HG02623 (cell line): ENCODE data around the gene STAT4.
A peak's percentile ranks its signal among the peaks of the same experiment; 100 is the strongest.

Experiments used
- ATAC-seq: cut with Tn5 transposase; IDR thresholded peaks from one replicate; pipeline ENCODE4 v1.9.1; 2021; ENCODE audit warnings: moderate library complexity; ENCODE audit not compliant: unreplicated experiment

STAT4 gene

DNA sequence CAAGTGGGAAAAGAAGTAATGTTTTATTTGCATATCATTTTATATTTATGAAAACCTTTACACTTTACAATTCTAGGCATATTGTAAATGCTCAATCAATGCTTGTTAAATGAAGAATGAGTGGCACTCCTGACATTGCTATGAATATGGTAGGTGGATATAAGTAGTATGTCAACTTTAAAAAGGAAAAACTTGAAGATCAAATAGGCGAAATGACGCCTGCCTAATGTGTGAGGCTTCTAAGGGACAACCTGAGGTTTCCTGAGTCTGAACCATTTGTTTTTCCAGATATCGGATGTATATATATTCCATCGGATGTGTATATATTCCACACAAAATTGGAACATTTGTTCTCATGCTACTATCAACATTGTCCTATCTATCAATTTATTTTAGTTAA, 1.4 kb downstream of the STAT4 start:
- ATAC-seq = no peak

DNA sequence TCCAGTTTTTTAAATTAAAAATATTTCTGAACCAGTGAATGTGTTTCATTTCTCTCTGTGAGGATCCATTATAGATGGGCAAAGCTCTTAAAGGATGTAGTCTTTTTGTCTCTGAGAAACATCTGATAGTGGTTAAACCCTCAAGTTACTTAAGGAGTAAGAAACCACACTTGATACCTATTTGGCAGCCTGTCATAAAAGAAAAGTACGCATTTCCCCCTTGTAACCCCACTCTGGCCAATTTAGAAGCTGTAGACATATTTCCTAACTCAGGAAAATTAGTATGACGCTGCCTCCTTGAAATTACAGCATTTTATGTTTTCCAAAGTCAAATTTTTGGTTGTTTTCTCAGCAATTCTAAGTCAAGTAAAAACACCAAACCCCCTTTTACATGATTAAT, 2.0 kb downstream of the STAT4 start:
- no peak for ATAC-seq

DNA sequence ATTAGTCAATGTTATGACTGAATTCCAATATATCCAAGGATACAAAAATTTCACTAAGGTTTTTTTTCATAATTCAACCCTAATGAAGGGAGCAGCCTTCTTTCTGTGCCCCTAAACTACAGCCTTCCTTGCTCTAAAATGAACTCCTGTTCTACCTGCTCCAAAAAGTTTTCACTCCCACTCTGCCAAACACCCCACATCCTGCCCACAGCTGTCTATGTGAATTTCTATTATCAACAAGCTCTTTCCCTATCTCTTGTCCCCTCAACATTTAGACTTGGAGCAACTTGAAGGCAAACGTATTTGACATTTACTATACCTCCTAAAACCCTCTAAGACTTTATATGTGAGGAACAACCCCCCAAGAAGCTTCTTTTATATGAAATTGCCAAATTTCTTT, 2.5 kb downstream of the STAT4 start:
- ATAC-seq = no peak

DNA sequence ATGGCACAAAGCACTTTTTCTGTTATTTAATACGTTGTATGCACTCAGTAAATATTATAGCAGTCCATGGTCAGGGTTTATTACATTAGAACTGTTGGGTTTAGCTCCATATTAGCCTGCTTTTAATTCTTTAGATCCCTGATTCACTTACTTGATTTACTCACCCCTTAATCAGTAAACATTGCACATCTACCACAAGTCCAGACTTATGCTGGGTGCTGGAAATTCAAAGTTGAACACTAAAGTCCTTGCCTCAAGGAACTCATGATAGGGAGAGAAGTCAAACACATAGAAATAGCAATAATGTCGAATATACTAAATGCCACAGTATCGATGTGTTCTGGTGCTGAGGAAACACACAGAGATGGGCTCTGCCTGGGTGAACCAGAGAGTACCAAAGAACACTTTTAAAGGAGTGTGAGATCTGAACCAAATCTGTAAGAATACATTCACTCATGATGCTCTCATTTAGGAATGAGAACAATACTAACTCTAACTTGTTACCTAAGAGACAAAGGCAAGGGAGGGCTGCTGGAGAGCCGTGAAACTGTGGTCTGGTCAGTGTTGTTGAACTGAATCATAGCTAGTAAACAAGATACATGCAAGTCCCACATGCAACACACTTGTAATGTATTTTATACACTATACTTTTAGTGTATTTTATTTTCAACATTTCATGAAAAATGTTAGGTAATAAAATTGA, 4.9 kb downstream of the STAT4 start:
- ATAC-seq = no peak

DNA sequence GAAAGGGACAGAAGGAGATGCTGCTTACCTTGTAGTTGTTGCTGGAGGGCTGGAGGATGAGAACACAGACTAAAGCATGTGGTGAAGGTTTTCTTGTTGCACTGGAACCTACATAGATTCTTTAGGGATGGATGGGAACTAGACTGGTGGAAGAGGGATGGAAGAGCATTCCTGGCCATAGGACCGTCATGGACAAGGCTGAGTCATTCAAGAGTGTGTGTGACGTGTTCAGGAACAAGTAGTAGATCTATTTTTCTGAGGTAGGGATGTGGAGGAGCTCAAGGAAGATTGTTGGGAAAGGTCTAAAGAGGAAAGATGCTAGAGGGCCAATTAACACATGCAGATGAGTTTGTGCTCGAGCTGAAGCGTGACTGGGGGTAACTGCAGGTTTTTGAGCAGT, 6.6 kb downstream of the STAT4 start:
- ATAC-seq = no peak

DNA sequence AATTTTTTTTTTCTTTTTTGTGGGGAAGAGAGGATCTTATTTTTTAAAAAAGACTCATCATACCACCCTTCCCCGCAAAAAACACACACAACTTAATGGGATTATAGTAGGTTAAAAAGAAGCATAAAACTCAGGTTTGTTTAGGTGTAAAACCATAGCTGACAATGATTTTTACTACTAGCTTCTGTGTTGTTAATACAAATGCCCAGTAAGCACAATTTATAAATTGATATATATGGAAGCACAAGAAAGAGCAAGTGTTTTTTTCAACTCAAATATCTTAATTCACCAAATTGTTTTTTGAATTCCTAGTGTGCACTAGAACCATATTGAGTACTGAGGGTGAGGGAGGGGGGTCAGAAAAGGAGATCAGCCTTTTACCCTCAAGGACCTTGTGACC, 7.0 kb downstream of the STAT4 start:
- ATAC-seq = no peak

DNA sequence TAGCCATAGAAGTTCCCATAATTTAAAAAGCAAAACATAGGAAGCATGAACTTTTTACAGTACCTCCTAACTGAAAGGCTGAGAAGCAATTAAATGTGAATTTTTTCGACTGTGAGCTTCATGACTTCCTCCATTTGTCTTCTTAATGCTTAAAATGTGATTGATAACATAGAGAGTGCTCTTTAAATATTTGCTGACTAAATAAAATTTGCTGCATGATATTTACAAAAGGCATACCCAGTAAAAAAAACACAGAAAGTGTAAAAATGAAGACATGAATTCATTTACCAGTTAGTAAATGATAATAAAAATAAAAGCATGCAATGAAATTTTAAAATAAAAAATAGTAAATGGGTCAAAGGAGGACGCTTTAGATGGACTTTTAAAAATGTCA, 21.9 kb downstream of the STAT4 start:
- no peak for ATAC-seq

DNA sequence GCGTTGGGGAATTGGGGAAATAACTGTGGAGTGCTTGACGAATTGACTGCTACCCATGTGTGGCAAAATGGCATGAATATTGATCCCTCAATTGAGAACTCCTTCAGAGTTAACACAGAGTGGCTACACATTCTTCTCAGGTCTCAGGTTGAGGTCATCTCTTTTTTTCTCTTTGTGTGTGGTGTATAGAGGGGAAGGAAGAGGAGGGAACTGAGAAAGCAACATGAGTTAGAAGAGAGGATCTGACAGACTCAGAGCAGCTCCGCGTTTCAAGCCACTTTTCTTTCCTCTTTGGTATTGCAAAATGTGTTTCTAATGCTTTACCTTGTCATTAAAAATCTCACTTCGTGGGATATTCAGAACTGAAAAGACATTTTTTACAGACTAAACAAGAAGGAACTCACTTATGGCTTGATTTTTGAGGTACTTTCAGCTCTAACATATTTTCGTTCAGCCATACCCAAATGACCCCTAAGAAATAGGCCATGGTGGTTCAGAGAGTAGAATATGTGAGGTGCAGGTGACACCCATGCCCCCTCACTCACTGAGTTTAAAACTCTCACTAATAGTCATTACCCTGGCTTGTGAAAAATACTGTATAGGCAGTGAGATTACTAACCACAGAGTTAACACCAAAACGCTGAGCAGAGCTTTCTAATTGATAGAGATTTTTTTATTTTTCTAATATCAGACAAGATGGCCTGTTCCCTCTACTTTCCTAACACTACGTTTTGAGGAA, 22.5 kb downstream of the STAT4 start:
- peak; percentile 71 for ATAC-seq

DNA sequence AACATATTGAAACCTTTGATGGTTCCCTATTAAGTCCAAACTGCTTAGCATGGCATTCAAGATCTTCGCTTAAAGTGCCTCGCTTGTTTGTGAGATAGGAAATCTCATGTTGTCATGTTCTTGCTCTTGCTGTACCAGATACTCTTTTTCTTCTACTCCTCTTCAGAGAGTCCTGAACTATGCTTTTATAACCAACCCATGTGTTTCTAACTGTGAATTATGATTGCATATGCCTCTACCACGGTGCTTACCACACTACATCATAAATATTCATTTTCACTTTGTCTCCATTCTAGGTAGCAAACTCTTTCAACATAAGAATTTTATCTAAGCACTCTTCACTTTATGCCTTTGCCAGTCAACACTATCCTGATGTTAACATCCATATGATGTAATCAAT, 23.6 kb downstream of the STAT4 start:
- ATAC-seq = no peak

DNA sequence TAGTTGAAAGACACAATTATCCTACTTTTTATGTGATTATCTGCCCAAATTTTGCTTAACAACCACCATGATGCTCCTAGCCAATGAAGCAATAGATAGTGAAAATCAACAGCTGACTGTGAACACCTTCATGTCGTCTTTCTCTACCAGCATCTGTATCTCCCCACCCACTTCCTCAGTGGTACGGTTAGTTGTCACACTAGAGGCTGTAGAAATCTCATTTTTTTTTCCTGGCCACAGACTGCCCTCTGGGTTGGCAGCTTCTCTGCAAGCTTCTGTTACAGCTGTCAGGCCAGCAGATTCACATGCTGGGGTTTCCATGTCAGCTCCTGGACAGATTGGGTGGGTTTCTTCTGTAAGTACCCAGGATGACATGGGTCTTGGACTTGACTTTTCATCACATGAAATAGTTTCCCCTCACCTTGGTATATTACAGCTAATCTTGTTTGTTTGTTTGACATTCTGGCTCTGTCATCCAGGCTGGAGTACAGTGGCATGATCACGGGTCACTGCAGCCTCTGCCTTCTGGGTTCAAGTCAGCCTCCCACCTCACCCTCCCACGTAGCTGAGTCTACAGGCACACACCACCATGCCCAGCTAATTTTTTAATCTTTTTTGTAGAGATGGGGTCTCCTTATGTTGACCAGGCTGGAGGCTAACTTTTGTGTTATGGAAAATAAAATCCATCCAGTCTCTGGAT, 24.3 kb downstream of the STAT4 start:
- ATAC-seq = no peak

DNA sequence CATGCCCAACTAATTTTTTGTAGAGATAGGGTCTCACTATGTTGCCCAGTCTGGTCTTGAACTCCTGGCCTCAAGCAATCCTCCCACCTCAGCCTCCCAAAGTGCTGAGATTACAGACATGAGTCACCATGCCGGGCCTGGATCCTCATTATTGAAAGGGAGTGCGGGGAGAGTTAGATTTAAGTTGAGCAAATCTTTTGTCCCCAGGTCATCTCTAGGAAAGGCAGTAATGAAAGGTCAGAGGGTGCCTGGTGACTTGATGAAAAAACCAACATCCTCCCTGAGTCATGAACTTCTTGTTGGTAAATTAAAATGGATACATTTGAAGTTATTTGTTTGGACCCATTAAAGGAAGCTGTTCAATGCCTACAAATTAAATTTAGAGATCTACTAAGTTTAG, 25.1 kb downstream of the STAT4 start:
- ATAC-seq = no peak

DNA sequence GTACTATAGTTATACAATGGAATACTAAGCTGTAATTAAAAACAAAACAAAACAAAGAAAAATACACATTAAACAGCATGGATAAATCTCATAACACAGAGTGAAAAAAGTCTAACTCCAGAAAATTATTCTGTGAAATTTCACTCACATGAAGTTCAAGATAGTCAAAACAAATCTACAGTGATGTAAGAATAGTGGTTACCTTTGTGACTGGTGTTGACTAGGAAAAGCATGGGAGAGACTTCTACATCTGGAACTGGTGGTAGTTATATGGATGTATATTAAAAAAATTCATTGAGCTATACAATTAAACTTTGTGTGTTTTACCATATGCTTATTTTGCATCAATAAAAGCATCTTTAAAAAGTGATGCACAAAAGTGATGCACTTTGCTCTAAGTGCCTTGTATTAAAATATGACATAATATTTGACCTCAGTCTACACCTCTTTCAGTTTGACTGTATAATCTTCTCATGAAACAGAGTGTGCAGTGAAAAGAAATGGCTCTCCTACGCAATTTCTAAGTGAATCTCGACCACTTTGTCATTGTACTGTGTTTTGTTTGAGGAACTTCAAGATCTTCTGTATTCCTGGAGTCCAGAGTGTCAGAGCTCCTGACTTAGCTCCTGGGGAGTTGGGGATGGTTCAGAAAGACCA, 28.0 kb downstream of the STAT4 start:
- peak; percentile 70 for ATAC-seq

DNA sequence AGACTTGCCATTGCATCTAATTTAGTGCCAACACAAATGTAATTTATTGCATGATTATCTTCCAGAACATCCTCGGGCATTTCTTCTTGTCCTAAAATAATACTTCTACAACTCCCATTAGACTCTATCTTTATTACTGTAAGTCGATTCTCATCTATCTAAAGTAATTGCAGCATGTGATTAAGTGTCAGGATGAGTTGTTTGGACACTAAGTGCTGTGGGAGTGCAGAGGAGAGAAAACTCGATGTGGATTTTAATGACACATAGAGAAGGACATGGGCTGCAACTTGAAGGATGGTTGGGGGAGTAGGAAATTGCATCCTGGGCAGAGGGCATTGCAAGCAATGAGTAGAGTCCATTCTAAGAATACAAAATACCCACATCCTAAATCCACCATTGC, 33.5 kb downstream of the STAT4 start:
- ATAC-seq = no peak

DNA sequence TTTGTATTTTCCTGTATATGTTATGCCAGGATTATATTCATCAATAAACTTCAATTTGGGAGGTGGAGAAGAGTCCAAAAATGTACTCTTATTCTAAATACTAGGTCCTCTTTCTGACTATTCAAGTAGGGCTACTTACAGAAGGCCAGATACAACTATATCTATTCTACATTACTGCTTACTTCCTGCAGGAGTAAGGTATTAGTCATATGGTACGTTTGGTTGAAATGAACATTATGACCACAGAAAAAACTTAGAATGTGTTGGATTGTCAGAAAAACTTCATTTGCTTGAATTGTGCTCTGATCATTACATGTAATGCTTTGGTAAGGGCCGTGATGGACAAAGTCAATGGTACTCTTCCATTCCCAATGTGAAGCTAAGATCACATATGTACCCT, 35.0 kb downstream of the STAT4 start:
- ATAC-seq = no peak

DNA sequence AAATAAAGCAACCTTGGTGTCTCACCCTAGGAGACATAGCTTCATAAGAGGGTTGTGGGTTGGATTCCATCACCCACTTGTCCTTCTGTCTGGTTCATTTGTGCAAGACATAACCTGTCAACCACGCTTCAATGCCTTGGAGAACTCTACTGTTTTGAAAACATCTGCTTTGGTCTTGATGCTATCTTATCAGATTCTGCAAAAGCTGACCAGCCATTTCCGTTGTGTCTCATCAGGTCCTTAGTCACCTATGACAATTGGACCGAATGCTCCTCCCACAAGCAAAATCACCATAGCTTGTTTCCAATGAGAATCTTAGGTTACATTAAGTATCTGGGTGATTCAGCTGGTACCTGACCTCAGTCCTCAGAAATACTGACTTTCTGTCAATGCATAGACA, 35.4 kb downstream of the STAT4 start:
- ATAC-seq = no peak

DNA sequence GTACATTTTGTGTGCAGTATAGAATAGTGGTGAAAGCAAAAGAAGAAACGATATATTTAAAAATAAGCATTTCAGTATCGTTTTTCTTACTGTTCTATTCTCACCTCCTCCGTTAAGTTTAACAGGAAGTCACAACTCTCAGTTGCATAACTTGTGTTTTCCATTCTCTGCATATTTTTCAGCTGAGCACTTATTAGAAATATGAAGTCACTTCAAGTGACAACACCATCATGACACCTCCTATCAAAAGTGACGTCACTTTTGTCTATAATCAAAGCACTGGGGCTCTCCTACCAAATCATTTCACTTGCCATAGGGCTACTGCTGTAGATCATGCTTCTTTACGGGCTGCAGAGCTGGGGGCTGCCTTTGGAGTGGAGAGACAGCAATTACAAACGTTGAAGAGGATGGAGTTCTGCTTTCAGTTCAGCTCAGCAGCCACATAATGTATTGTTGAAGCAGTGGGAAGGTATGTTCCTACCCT, 36.3 kb downstream of the STAT4 start:
- peak; percentile 72 for ATAC-seq

DNA sequence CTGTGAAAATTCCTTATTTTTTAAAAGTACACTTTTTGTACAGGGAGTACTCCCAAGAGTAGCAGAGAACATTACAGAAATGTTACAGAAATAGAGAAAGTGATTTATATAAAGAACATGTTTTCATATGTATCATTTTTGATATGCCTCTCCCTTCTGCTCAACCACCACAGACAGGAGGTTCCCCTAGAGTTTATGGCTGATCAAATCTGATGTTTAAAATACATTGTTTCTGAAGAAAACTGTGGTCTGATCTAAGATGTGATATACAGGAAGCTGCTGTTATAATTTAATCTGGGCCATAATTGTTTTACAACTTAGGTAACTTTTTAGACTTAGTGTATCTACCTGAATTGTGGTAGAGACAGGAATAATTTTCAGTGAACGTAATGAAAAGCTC, 37.0 kb downstream of the STAT4 start:
- no peak for ATAC-seq

DNA sequence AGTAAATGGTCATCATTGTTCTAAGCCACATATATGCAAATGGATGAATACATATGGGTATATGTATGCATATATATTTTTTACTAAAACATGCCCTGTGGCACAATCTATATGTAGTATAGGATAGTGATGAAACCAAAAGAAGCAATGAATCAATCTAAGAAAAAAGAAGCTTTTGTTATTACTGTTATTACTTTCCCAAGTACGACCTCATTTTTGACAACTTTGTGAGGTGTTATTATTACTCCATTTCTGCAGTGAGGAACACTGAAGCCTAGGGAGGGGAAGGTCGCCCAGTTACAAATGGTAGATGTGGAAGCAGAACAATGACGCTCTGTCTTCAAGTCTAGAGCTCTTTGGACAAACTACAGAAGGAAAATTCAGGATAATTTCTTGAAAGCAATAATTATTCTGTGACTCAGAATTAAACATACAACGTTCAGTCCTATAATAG, 38.3 kb downstream of the STAT4 start:
- no peak for ATAC-seq

DNA sequence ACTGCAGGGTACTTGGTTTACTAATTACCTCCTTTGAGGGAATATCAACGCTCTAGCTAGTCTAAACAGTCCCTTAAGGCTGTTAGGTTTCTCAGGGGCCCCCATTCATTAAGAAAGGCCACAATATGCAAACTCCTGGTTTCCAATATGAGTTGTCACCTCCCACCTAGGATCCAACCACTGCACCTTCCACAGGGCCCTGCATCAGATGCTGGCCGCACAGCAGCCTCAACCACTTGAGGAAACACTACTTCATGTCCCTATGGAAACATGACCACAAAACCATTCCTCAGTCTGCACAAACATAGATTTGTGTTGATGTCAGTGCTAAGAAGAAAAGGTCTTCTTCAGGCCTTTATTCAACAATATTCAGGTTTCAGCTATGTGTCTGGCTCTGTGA, 40.9 kb downstream of the STAT4 start:
- peak; percentile 45 for ATAC-seq

DNA sequence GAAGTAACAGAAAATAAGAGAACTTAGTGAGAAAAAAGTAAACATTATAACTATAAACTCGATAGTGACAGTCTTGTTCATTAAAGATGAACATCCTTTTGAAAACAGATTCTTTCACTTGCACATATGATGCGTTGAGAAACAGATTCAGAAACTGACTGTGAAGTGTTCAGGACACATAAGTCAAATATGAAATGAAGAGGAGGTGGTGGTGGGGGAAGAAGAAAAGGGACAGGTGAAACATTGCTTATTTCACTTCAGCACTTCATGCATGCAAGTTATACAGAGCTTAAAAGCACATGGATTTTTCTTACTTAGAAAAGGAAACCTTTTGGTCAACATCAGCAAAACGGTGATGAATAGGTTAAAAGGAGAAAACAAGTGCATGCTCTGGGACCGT, 42.5 kb downstream of the STAT4 start:
- no peak for ATAC-seq

DNA sequence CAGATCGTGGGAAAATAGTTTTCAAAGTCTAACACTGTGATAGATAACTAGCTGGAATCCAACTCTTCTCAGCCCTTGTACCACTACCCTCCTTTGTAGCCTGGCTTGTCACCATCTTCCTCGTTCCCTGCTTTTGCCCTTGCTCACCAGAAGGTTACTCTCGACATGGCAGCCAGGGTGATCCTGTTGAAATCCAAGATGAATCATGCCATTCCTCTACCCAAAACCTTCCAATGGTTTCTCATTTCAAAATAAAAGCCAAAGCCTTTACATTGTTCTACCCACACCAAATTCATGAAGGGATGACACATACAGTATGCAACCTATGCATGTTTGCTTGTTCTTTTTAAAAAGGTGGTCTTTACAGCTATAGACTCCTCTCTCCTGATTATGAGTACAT, 45.7 kb downstream of the STAT4 start:
- no peak for ATAC-seq
